Astrocyte of the spinal cord (primary cell): ENCODE results near the gene BPIFA1.

ENCODE experiments used
- DNase-seq: peaks from one replicate; pipeline ENCODE4 v3.0.0; 2011; ENCODE audit warnings: low read depth, low spot score
- H3K4me3 ChIP-seq: 2 replicates; pipeline ENCODE4 v1.5.1; 2011; ENCODE audit warnings: low read depth, mild to moderate bottlenecking, low read length, moderate library complexity
- CTCF ChIP-seq: IDR thresholded peaks from 2 replicates; pipeline ENCODE4 v1.5.1; 2012; ENCODE audit warnings: low read depth, mild to moderate bottlenecking, low read length, inconsistent platforms
- in situ Hi-C: cut with HindIII; loops from 2 replicates; pipeline ENCODE4 v1.10.0; 2017; ENCODE audit warnings: low sequenced_read_pairs

BPIFA1 gene

DNA sequence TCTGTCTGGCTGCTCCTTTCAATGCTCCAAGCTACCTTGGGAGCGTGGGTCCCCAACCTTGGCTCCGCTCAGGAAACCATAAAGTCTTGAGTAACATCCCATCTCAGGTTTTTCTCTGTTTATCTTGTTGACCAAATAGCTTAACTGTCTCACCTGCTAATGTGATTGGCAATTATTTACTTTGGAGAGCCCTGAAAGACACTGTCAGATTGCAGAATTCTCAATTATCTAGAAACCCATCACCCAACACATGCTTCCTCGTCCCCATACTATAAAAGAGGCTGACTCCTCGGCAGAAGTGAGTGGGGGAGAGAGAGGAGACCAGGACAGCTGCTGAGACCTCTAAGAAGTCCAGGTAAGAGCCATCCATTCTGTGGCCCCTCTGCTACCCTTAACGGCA lies at the start of gene BPIFA1:
Gene BPIFA1, plus strand, starts transcription at position 301 of the 400 bp plus-strand sequence. CDS start 1,716 bp downstream, outside the sequence.
- no peak for DNase-seq
- H3K4me3 ChIP-seq: no peak within 1 kb of the TSS
- TF ChIP-seq CTCF: no peak
- in situ Hi-C loops: no loop called here

DNA sequence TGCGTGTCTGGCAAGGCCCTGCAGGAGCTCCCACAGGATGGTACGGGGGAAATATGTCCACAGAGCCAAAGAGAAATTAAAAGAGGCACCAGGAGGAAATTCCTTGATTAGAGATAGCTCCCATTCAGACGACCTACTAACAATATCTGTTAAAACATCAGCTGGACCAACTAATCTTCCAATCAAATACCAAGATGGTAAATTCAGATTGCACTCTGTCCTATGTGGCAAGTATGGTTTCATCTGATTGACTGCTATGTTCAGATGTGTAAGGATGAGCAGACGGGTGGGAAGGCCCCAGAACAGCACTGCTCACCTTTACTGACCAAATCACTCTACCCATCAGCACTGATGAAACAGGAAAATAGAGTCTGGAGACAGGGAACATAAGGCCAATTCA lies 48.3 kb upstream of the BPIFA1 start:
- DNase-seq: no peak
- no peak overlapping the region for H3K4me3 ChIP-seq
- no peak for TF ChIP-seq CTCF
- in situ Hi-C loops: no loop called here

GRCh38 chr20:33188421-33188820 lies 47.4 kb upstream of the BPIFA1 start:
- in situ Hi-C loops: no loop called here
- no peak for DNase-seq
- no peak overlapping the region for H3K4me3 ChIP-seq
- no peak for TF ChIP-seq CTCF

DNA sequence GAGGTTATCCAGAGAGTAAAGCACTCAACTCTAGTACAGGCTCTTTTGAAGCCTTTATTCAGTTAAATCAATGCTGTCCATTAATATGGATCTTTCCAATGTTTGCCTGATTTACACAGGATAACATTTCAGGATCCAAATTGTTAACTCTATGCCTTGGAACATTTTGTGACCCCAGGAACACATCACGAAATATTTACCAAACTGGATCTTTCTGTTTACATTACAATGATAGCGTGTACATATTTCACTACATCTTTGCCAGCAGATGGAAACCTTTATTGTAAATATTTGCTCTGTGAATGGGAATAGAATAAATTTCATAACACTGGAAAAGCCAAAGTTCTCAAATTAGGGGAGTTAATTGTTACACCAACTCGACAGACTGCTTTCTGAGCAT lies 44.3 kb upstream of the BPIFA1 start:
- no peak for TF ChIP-seq CTCF
- in situ Hi-C loops: no loop called here
- no peak overlapping the region for H3K4me3 ChIP-seq
- DNase-seq: no peak

DNA sequence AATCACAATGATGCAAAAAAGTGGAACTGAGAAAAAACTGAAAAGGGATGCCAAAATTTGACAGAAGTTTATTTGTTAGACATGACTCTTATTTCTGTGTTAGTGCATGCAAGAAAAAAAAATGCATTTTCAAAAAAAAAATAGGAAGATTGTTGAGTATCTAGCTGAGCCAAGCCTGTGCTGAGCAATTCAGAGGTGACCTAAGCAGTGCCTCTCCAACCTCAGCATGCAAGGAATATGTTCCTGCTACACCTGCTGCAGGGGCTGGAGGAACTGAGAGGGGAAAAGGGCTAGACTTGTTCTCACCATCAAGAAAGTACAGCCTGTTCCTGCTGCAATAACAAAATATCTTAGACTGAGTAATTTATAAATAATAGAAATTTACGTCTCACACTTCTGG lies 43.8 kb upstream of the BPIFA1 start:
- DNase-seq: no peak
- TF ChIP-seq CTCF: no peak
- in situ Hi-C loops: no loop called here
- no peak overlapping the region for H3K4me3 ChIP-seq

GRCh38 chr20:33192912-33193501 lies 42.8 kb upstream of the BPIFA1 start:
- H3K4me3 ChIP-seq: no peak overlapping the region
- no peak for DNase-seq
- in situ Hi-C loops: no loop called here
- no peak for TF ChIP-seq CTCF

DNA sequence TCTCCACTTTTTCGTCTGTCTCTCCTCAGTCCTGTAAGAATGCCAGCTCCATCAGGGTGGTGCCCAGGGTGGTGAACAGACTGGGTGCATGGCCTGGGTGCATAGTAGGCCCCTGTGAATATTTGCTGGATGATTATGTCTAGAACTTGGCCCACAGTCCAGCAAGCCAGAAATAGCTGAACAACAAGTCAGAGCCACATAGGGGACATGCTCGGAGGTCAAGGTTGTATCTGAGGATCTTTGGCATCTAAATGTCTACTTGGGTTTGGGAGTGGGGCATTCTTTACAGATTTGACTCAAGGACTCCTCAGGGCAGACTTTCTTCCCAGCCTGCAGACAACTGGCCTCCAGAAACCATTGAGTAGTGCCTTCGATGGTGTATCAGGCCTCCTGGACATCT lies 36.8 kb upstream of the BPIFA1 start:
- no peak for TF ChIP-seq CTCF
- in situ Hi-C loops: no loop called here
- no peak for DNase-seq
- H3K4me3 ChIP-seq: no peak overlapping the region
